ENCODE results near the gene PRKCA. TPM values are rescaled to one million over a fixed set of nuclear protein-coding genes. Genes with fewer than 3 reads are reported as not detected.
A peak's percentile ranks its signal among the peaks of the same experiment; 100 is the strongest.

PRKCA gene
- total RNA-seq, 4 donors from 2014 or later: 26.0 to 89.0 (median 32.8) TPM

GRCh38 chr17:66727634-66728570 is 425.5 kb downstream of the PRKCA start:
- H3K27ac ChIP-seq: no peak overlapping the region
- H3K4me3 ChIP-seq: no peak overlapping the region
- ATAC-seq: no peak
- TF ChIP-seq, protein P1, sequence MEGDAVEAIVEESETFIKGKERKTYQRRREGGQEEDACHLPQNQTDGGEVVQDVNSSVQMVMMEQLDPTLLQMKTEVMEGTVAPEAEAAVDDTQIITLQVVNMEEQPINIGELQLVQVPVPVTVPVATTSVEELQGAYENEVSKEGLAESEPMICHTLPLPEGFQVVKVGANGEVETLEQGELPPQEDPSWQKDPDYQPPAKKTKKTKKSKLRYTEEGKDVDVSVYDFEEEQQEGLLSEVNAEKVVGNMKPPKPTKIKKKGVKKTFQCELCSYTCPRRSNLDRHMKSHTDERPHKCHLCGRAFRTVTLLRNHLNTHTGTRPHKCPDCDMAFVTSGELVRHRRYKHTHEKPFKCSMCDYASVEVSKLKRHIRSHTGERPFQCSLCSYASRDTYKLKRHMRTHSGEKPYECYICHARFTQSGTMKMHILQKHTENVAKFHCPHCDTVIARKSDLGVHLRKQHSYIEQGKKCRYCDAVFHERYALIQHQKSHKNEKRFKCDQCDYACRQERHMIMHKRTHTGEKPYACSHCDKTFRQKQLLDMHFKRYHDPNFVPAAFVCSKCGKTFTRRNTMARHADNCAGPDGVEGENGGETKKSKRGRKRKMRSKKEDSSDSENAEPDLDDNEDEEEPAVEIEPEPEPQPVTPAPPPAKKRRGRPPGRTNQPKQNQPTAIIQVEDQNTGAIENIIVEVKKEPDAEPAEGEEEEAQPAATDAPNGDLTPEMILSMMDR (IDR thresholded peaks at IDR 0.05): peak in 3 of 4 experiments; percentile 24 to 57 (median 42)
- no peak for TF ChIP-seq EP300 (IDR thresholded peaks at IDR 0.05)
- no peaks in the 10 kb centered on the region for H3K27me3 ChIP-seq
- no peaks in the 10 kb centered on the region for H3K36me3 ChIP-seq
- no peaks in the 10 kb centered on the region for H3K9me3 ChIP-seq
- H3K4me1 ChIP-seq: peaks cover 0 to 24% (median 20%) of the 10 kb centered on the region in 3 donors
- WGBS, 2 donors (ENCODE audit: low coverage in 1 of 2): 58 to 60% methylated on average over 3 to 10 of the region's 17 CpGs

DNA sequence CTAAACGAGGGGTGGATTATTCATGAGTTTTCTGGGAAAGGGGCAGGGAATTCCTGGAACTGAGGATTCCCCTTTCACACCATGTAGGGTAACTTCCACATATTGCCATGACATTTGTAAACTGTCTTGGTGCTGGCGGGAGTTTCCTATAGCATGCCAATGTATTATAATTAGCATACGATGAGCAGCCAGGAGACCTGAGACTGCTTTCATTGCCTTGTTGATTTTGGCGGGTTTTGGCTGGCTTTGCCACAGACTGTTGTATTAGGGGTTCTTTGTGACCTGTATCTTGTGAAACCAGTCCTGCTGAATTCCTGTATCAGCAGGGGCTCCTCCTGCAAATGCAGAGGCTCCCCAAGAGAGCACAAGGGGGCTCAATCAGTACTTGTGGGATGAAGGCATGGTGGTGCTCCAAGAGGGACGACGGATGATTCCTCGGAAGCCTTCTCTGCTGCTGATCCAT is 428.1 kb downstream of the PRKCA start:
- 40 to 62% methylated on average over 1 to 3 of the region's 7 CpGs for WGBS, 2 donors (ENCODE audit: low coverage in 1 of 2)
- peaks cover 0 to 4% (median under 1%) of the 10 kb centered on the region in 3 donors for H3K4me1 ChIP-seq
- H3K9me3 ChIP-seq: no peaks in the 10 kb centered on the region
- H3K27me3 ChIP-seq: no peaks in the 10 kb centered on the region
- ATAC-seq: no peak
- H3K27ac ChIP-seq: no peak overlapping the region
- TF ChIP-seq POLR2AphosphoS5 (IDR thresholded peaks at IDR 0.05) (no peak), EP300 (IDR thresholded peaks at IDR 0.05) (no peak), POLR2A (IDR thresholded peaks at IDR 0.05) (no peak)
- TF ChIP-seq, protein P1 (IDR thresholded peaks at IDR 0.05): no peak
- H3K4me3 ChIP-seq: no peak overlapping the region
- H3K36me3 ChIP-seq: peaks cover 0 to 18% of the 10 kb centered on the region in 2 donors

GRCh38 chr17:66733759-66734158 is 431.3 kb downstream of the PRKCA start:
- Histone ChIP-seq H3K4me1 (no peaks in the 10 kb centered on the region), H3K27me3 (no peaks in the 10 kb centered on the region), H3K27ac (no peak overlapping the region), H3K9me3 (no peaks in the 10 kb centered on the region), H3K36me3 (peaks cover 0 to 30% of the 10 kb centered on the region in 2 donors), H3K4me3 (no peak overlapping the region)
- WGBS, 2 donors (ENCODE audit: low coverage in 1 of 2): 100% methylated on average over 2 of the region's 2 CpGs; no CpG with 5 or more reads in 1 of the 2 donors
- ATAC-seq: no peak
- TF ChIP-seq POLR2A (IDR thresholded peaks at IDR 0.05): no peak
- TF ChIP-seq, protein P1 (IDR thresholded peaks at IDR 0.05): no peak
- TF ChIP-seq POLR2AphosphoS5 (IDR thresholded peaks at IDR 0.05): no peak
- TF ChIP-seq EP300 (IDR thresholded peaks at IDR 0.05): no peak

DNA sequence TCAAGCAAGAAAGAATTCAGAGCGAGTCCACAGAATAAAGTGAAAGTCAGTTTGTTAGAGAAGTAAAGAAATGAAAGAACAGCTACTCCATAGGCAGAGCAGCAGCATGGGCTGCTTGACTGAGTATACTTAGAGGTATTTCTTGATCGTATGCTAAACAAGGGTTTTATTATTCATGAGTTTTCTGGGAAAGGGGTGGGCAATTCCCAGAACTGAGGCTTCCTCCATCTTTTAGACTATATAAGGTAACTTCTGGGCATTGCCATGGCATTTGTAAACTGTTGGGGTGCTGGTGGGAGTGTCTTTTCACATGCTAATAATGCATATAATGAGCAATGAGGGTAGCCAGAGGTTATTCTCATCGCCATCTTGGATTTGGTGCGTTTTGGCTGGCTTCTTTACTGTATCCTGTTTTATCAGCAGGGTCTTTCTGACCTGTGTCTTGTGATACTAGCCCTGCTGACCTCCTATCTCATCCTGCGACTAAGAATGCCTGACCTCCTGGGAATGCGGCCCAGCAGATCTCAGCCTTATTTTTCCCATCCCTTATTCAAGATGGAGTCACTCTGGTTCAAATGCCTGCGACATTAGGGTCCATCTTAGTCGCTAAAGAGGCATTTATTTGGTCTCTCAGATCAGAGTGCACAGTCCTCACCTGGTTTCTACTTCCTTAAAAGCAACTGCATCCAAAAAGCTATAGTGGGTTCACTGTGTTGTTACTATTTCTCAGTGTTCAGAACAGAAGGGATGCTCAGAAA is 432.0 kb downstream of the PRKCA start:
- H3K36me3 ChIP-seq: peaks cover 0 to 34% of the 10 kb centered on the region in 2 donors
- no peaks in the 10 kb centered on the region for H3K9me3 ChIP-seq
- TF ChIP-seq, protein P1 (IDR thresholded peaks at IDR 0.05): no peak
- no peak for TF ChIP-seq EP300 (IDR thresholded peaks at IDR 0.05)
- TF ChIP-seq POLR2AphosphoS5 (IDR thresholded peaks at IDR 0.05): no peak
- TF ChIP-seq POLR2A (IDR thresholded peaks at IDR 0.05): no peak
- H3K27ac ChIP-seq: no peak overlapping the region
- WGBS, 2 donors (ENCODE audit: low coverage in 1 of 2): 75 to 86% methylated on average over 4 to 8 of the region's 8 CpGs
- H3K27me3 ChIP-seq: no peaks in the 10 kb centered on the region
- no peak for ATAC-seq
- no peak overlapping the region for H3K4me3 ChIP-seq
- no peaks in the 10 kb centered on the region for H3K4me1 ChIP-seq

All from gastroesophageal sphincter (tissue), 4 donors.